ENCODE results near the gene CEP170.
"Not testable (repeated sequence)": the region's sequence is repeated elsewhere in the genome, so short reads cannot be mapped to it uniquely, and the experiment has no call there.

The CEP170 gene

DNA sequence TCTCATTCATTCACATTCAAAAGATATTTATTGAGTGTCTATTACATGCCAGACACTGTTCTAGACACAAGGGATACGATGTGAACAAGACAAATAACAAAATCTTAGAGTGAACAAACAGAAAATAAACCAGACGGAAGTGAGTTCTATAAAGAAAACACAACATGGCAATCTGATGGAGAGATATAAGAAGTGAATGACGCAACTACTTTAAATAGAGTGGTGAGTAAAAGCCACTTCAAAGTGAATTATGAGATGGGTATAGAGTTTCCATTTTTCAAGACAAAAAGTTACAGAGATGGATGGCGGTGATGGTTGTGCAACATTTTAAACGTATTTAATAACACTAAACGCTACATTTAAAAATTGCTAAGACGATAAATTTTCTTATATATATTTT, 75.4 kb downstream of the CEP170 start:
- TF ChIP-seq, protein P1, sequence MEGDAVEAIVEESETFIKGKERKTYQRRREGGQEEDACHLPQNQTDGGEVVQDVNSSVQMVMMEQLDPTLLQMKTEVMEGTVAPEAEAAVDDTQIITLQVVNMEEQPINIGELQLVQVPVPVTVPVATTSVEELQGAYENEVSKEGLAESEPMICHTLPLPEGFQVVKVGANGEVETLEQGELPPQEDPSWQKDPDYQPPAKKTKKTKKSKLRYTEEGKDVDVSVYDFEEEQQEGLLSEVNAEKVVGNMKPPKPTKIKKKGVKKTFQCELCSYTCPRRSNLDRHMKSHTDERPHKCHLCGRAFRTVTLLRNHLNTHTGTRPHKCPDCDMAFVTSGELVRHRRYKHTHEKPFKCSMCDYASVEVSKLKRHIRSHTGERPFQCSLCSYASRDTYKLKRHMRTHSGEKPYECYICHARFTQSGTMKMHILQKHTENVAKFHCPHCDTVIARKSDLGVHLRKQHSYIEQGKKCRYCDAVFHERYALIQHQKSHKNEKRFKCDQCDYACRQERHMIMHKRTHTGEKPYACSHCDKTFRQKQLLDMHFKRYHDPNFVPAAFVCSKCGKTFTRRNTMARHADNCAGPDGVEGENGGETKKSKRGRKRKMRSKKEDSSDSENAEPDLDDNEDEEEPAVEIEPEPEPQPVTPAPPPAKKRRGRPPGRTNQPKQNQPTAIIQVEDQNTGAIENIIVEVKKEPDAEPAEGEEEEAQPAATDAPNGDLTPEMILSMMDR (IDR thresholded peaks at IDR 0.05; ENCODE audit: low read depth, low read length): no peak
- Histone ChIP-seq H3K27ac (no peak overlapping the region), H3K27me3 (ENCODE audit: insufficient read depth, low read depth, severe bottlenecking) (no peaks in the 10 kb centered on the region), H3K9me3 (ENCODE audit: severe bottlenecking) (no peaks in the 10 kb centered on the region), H3K36me3 (no peaks in the 10 kb centered on the region; the same call in none of the 2 replicates), H3K4me3 (ENCODE audit: low read depth, low read length) (no peak overlapping the region)
- DNase-seq: no peak

DNA sequence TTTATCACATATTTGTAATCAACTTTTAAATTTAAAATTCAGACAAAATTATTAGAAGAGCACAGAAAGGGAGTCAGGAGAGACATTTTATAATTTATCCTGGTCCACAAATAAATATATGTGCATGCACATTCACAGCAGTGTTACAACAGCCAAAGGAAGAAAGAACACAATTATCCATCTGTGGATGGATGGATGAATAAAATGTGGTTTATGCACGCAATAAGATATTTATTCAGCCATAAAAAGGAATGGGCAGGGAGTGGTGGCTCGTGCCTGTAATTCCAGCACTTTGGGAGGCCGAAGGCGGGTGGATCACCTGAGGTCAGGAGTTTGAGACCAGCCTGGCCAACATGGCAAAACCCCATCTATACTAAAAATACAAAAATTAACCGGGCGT, 77.3 kb downstream of the CEP170 start:
- H3K36me3 ChIP-seq; DNase-seq; H3K9me3 ChIP-seq (ENCODE audit: severe bottlenecking); H3K4me3 ChIP-seq (ENCODE audit: low read depth, low read length); H3K27ac ChIP-seq; H3K27me3 ChIP-seq (ENCODE audit: insufficient read depth, low read depth, severe bottlenecking): not testable (repeated sequence)

DNA sequence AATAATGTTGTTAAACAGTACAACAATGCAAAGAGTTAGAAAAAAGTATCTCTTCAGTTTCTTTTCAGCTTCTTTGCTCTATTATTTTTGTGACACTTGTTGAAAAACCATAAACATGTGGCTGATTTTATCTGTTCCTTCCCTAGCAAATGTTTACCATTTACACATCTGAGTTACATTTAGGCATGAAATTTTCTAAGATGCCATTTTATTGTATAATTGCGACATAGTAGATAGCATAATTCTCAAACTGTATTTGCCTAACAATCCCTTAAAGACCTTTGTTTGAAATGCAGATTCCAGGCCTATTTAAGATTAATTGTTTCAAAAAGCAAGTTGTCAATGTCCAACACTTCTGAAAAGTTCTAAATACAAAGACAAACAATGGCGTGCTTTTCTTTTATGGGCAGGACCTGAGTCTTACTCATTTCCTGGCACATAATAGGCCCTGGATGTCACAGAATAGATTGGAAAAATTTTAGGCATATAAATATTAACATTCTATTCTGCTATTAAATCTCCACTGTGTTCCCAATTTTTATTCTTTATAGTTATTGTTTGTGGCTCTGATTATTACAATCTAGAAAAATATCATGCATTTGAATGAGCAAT, 81.2 kb downstream of the CEP170 start:
- H3K27ac ChIP-seq; H3K4me3 ChIP-seq (ENCODE audit: low read depth, low read length); H3K27me3 ChIP-seq (ENCODE audit: insufficient read depth, low read depth, severe bottlenecking); H3K9me3 ChIP-seq (ENCODE audit: severe bottlenecking); DNase-seq; H3K36me3 ChIP-seq: not testable (repeated sequence)

DNA sequence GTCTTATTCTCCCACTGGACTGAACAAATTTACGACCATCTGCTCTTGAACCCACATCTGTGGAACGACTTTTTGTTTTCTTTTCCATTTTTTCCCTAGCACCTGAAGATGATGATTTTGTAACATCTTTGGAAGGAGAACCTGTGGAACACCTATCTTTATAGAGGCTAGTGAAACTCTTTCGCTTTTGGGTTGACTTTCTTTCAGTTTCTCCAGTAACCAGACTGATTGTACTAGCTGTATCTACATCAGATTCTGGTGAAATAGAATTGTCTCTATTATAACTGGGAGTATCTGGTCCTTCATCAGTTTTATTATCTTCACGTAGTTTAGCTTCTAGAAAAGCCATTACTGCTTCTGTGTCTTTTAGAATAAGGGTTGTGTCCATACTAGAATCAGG, 90.2 kb downstream of the CEP170 start:
- H3K27ac ChIP-seq; DNase-seq; H3K36me3 ChIP-seq; H3K9me3 ChIP-seq (ENCODE audit: severe bottlenecking); H3K27me3 ChIP-seq (ENCODE audit: insufficient read depth, low read depth, severe bottlenecking); H3K4me3 ChIP-seq (ENCODE audit: low read depth, low read length): not testable (repeated sequence)

DNA sequence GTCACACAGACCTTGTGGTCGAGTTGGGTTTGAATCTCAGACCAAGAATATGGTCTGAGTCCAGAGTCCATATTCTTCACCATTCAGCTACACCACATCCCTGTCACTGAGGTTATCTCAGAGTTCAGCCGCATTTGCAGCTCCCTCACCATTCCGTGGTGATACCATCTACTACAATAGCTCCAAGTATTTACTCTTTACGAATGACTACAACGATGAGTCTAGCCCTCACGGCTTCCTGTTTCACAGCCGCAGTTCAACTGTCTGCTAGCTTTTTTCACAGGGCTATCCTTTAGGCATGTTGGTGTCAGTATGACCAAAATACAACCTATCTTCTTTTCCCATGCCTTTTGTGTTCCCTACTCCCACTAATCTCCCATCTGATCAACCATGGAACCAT, 104.2 kb downstream of the CEP170 start:
- not testable (repeated sequence) for H3K27me3 ChIP-seq (ENCODE audit: insufficient read depth, low read depth, severe bottlenecking); H3K36me3 ChIP-seq; H3K27ac ChIP-seq; DNase-seq; H3K4me3 ChIP-seq (ENCODE audit: low read depth, low read length); H3K9me3 ChIP-seq (ENCODE audit: severe bottlenecking)

DNA sequence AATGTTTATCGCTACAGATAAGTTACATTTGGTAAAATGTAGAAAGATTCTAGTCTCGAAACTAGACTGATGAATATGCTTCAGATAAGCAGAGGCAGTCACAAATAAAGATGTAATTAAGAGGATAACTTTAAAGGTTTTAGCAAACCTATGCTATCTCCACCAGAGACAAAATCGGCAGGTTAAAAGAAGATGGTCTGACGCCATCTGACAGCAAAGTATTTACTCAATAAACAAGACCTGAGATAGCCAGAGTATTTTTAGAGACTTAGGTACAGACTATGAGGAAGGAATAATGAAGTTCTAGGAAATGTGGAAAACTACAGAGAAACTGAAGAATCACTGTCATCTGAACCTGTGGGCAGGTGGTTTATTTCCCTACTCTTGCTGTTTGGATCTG, 106.0 kb downstream of the CEP170 start:
- not testable (repeated sequence) for H3K36me3 ChIP-seq

DNA sequence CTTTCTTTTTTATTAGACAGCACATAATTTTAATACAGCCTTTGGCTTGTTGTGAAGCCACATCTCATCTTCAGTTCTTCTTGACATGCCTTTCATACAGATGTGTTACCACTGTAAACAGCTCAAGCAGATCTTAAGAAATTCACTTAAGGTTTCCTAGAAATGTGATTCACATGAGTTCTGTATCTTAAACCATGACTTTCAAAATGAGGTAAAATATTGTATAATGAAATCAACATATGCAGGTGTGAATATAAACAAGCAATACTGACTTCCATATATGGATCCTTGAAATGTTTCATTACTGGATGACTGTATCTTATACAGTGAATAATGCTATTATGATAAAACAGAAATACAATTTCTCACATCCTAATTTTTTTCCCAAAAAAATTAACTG, 107.7 kb downstream of the CEP170 start:
- not testable (repeated sequence) for DNase-seq; H3K27me3 ChIP-seq (ENCODE audit: insufficient read depth, low read depth, severe bottlenecking); H3K9me3 ChIP-seq (ENCODE audit: severe bottlenecking); H3K27ac ChIP-seq; H3K36me3 ChIP-seq; H3K4me3 ChIP-seq (ENCODE audit: low read depth, low read length)

More for the DNA sequence above, 106.0 kb downstream of the CEP170 start:
- H3K9me3 ChIP-seq (ENCODE audit: severe bottlenecking); H3K27ac ChIP-seq; DNase-seq; H3K4me3 ChIP-seq (ENCODE audit: low read depth, low read length); H3K27me3 ChIP-seq (ENCODE audit: insufficient read depth, low read depth, severe bottlenecking): not testable (repeated sequence)

DNA sequence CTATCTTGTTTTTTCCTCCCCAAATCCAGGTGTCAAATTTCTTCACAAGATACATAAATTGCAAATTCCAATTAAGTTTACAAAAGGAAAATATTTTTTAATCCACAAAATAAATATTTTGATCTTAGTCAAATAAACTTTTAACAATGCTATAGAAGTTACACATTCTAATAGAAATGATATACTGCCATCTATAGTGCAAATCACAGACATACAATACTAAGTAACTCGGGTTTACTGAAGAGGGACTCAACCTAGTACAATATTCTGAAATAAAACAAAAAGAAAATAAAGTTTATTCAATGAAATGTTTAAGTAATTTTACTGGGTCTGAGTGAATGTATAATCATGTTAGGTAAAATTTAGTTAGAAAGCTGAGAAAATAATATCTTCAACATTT, 114.6 kb downstream of the CEP170 start:
- not testable (repeated sequence) for H3K4me3 ChIP-seq (ENCODE audit: low read depth, low read length); H3K27ac ChIP-seq; DNase-seq; H3K9me3 ChIP-seq (ENCODE audit: severe bottlenecking); H3K36me3 ChIP-seq; H3K27me3 ChIP-seq (ENCODE audit: insufficient read depth, low read depth, severe bottlenecking)

DNA sequence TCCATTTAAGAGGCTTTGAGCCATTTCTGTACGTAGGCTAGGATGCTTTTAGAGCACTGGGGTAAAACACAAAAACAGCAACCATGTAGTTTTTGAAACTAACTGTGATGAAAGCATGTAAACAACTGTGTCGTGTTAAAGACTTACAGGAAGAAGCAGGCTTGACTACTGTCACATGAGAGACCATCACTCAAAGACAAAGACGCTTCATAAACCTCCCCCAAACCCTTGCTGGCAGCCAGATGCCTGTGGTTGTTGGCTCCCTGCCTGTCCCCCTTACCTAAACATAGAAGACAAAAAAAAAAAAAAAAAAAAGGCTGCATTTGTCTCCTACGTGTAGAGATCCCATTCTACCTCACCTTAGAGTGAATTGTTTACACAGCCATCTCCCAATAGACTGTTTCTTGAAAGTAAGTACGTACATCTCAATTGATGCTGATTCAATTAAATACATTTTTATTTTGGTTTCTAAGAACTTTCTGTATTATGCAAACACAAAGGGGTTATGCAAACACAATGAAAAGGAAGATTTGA, 132.1 kb downstream of the CEP170 start:
- not testable (repeated sequence) for H3K4me3 ChIP-seq (ENCODE audit: low read depth, low read length); DNase-seq; H3K27ac ChIP-seq; H3K27me3 ChIP-seq (ENCODE audit: insufficient read depth, low read depth, severe bottlenecking); H3K36me3 ChIP-seq; H3K9me3 ChIP-seq (ENCODE audit: severe bottlenecking)

DNA sequence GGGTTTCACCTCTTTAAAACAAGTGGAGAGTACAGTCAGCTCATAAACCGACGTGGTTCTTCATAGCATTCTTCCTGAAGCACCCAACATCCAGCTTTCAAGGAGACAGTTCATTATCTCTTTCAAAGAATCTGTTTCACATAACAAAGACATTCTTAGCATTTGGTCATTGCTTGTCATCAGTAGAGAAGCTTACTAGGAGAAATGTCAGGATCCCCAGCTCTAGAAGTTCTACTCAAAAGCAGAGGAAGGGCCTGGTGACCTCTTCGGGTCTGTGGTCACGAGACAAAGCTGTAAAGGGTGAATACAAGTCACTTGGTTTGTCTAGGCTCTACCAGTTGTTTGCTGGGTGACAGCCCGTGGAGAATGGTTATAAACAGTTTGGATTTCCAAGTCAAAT, 133.1 kb downstream of the CEP170 start:
- not testable (repeated sequence) for H3K27ac ChIP-seq; H3K36me3 ChIP-seq; H3K27me3 ChIP-seq (ENCODE audit: insufficient read depth, low read depth, severe bottlenecking); H3K4me3 ChIP-seq (ENCODE audit: low read depth, low read length); DNase-seq; H3K9me3 ChIP-seq (ENCODE audit: severe bottlenecking)

DNA sequence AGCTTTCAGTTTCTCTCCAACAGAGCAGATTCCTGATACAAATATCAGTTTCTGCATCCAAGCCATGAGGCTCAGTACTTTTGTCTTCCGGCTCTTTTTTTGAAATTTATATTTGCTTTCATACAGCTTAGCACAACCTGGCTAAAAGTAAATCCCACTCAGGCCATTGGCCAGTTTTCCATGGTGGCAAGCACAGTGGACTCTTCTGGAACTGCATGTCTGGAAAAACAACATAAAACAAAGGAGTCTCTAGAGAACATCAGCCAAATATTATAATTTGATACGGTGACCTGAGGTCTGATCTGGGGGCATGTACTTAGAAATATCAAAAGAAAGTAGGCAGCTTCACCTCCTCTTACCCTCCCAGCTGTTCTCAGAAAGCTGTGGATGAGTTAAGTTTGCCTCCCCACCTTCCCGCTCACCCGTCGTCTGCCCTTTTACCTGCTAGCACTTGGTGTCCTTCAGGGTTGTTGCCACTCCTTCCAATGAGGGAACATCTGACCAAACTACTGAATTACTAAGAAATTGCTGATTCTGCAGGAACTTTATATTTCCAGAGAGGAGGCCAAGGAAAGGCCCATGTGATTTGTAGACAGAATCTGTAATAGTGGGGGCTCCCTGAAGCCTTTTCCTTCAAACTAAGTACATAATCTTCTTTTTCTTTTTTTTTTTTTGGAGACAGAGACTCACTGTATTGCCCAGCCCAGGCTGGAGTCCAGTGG, 136.3 kb downstream of the CEP170 start:
- H3K27me3 ChIP-seq (ENCODE audit: insufficient read depth, low read depth, severe bottlenecking); H3K36me3 ChIP-seq; H3K9me3 ChIP-seq (ENCODE audit: severe bottlenecking); H3K4me3 ChIP-seq (ENCODE audit: low read depth, low read length); H3K27ac ChIP-seq; DNase-seq: not testable (repeated sequence)

DNA sequence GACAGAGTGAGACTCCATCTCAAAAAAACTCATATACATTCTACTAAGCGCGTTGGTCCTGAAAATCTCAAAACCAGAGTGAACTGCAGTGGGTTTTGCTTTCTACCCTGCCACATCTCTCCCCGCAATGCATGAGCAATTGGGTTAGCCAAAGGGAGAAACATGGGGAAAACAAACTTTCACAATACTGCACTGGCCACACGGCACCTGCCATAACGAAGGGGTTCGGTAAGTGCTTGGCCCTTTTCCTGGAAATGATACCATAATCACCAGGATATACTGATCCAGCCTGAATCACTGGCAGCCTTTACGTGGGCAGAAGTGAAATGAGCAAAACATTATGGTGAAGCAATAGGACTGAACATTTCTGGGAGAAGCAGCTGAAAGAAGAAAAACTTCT, 138.9 kb downstream of the CEP170 start:
- not testable (repeated sequence) for DNase-seq; H3K27ac ChIP-seq; H3K36me3 ChIP-seq; H3K4me3 ChIP-seq (ENCODE audit: low read depth, low read length); H3K27me3 ChIP-seq (ENCODE audit: insufficient read depth, low read depth, severe bottlenecking); H3K9me3 ChIP-seq (ENCODE audit: severe bottlenecking)

DNA sequence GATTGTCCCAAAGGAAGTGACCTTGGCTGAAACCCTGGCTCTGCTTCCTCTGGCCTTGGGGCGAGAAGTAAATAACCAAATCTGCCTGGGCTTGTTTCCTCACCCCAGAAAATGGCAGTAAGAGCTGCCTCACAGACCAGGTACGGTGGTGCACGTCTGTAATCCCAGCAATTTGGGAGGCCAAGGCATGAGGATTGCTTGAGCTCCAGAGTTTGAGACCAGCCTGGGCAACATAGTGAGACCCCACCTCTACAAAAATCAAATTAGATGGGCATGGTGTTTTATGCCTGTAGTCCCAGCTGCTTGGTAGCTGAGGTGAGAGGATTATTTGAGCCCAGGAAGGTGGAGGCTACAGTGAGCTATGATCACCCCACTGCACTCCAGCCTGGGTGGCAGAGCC, 140.3 kb downstream of the CEP170 start:
- not testable (repeated sequence) for H3K9me3 ChIP-seq (ENCODE audit: severe bottlenecking); H3K4me3 ChIP-seq (ENCODE audit: low read depth, low read length); H3K36me3 ChIP-seq; DNase-seq; H3K27me3 ChIP-seq (ENCODE audit: insufficient read depth, low read depth, severe bottlenecking); H3K27ac ChIP-seq
